ENCODE results near the gene ATCAY. TPM values are rescaled to one million over a fixed set of nuclear protein-coding genes. Genes with fewer than 3 reads are reported as not detected.

Gene ATCAY
- total and polyA plus RNA-seq, 7 donors: 1.5 to 3.8 (median 2.1) TPM; not detected in 2

DNA sequence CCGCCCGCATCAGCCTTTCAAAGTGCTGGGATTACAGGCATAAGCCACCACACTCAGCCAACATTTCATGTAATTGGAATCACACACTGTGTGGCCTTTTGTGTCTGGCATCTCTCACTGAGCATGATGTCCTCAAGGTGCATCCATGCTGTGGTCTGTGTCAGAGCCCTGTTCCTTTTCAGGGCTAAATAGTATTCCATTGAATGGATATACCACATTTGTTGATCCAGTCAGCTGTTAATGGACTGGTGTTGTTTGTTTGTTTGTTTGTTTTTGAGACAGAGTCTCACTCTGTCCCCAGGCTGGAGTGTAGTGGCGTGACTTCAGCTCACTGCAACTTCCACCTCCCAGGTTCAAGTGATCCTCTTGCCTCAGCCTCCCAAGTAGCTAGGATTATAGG, 17.9 kb downstream of the ATCAY start:
- DNase-seq: no peak
- H3K9me3 ChIP-seq: peaks cover 0 to 4% (median 1%) of the 10 kb centered on the region in 4 donors
- no peak overlapping the region for H3K27ac ChIP-seq
- intact Hi-C loops (cut with DNase I): no loop called here
- H3K4me1 ChIP-seq: peaks cover 0 to 15% (median 11%) of the 10 kb centered on the region in 4 donors
- no peaks in the 10 kb centered on the region for H3K27me3 ChIP-seq
- TF ChIP-seq, protein P1, sequence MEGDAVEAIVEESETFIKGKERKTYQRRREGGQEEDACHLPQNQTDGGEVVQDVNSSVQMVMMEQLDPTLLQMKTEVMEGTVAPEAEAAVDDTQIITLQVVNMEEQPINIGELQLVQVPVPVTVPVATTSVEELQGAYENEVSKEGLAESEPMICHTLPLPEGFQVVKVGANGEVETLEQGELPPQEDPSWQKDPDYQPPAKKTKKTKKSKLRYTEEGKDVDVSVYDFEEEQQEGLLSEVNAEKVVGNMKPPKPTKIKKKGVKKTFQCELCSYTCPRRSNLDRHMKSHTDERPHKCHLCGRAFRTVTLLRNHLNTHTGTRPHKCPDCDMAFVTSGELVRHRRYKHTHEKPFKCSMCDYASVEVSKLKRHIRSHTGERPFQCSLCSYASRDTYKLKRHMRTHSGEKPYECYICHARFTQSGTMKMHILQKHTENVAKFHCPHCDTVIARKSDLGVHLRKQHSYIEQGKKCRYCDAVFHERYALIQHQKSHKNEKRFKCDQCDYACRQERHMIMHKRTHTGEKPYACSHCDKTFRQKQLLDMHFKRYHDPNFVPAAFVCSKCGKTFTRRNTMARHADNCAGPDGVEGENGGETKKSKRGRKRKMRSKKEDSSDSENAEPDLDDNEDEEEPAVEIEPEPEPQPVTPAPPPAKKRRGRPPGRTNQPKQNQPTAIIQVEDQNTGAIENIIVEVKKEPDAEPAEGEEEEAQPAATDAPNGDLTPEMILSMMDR (IDR thresholded peaks at IDR 0.05): no peak
- TF ChIP-seq EP300 (IDR thresholded peaks at IDR 0.05) (no peak), POLR2A (IDR thresholded peaks at IDR 0.05) (no peak), POLR2AphosphoS5 (IDR thresholded peaks at IDR 0.05) (no peak)
- no peak overlapping the region for H3K4me3 ChIP-seq
- WGBS, 2 donors: 80 to 96% methylated on average over 3 of the region's 3 CpGs
- no peaks in the 10 kb centered on the region for H3K36me3 ChIP-seq

DNA sequence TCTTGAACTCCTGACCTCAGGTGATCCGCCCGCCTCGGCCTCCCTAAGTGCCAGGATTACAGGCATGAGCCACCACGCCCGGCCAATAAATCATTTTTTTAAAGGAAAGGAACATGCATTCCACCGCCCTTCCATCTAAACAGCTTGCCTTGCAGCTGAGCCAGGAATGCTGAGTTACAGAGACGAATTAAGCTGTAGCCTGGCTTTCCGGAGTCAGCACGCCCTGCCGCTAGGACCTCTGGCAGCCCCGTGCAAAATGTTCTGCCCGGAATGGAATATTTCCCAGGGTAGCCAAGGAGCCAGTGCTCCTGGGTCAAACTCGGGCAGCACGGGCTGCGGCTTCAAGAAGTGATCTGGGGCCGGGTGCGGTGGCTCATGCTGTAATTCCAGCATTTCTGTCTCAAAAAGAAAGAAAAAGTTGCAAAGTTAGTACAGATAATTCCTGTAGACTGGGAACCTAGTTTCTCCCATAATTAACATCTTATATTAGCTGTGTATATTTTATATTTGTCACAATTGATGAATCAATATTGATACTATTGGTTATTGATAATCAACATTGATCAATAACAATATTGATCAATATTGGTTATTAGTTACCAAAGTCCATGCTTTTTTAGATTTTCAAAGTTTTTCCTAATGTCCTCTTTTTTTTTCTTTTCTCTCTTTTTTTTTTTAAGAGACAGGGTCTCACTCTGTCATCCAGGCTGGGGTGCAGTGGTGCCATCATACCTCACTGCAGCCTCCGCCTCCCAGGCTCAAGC, 19.2 kb downstream of the ATCAY start:
- WGBS, 2 donors: 24 to 60% methylated on average over 18 of the region's 18 CpGs
- TF ChIP-seq POLR2AphosphoS5 (IDR thresholded peaks at IDR 0.05) (peak in 3 of 4 donors; percentile 50 to 55 (median 54)), EP300 (IDR thresholded peaks at IDR 0.05) (no peak), POLR2A (IDR thresholded peaks at IDR 0.05) (no peak)
- DNase-seq: peak; percentile 76
- intact Hi-C loops (cut with DNase I): no loop called here
- Histone ChIP-seq H3K36me3 (no peaks in the 10 kb centered on the region), H3K27me3 (no peaks in the 10 kb centered on the region), H3K4me3 (no peak overlapping the region), H3K27ac (peak overlapping the region; percentile 57 to 69 (median 67)), H3K9me3 (peaks cover 0 to 4% (median 1%) of the 10 kb centered on the region in 4 donors), H3K4me1 (peaks cover 0 to 15% (median 11%) of the 10 kb centered on the region in 4 donors)

DNA sequence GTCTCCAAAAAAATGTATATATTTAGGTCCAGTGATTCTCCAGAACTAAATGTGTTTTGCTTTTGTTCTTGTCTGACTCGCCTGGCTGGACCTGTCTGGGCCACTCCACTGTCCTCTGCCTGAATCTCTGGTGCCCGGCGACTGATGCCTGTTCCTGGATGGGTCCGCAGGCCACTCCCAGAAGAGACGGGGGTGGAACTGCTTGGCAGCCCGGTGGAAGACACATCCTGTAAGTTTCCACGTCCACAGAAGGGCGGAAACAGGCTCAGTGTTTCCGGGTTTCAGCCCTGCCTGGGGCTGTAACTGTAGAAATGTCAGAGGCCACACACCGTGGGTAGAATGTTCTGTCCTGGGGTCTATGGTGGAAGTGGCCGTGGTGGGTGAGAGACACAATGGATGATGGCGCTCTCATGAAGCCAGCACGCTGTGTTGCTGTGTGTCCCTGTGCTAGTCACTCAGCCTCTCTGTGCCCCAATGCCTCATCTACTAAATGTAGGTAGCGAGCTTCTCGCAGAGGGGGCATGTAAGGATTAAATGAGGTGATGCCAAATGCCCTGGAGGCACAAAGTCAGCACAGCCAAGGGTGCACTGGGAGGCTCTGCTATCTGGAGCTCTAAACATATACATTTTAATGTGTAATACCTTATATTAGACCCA, 22.0 kb downstream of the ATCAY start:
- intact Hi-C loops (cut with DNase I): no loop called here
- Histone ChIP-seq H3K4me3 (no peak overlapping the region), H3K36me3 (no peaks in the 10 kb centered on the region), H3K27ac (no peak overlapping the region), H3K9me3 (peaks cover 0 to 4% (median 1%) of the 10 kb centered on the region in 4 donors), H3K4me1 (peaks cover 0 to 15% (median 11%) of the 10 kb centered on the region in 4 donors), H3K27me3 (peaks cover 0 to 2% (median 0%) of the 10 kb centered on the region in 3 donors)
- DNase-seq: no peak
- 69 to 79% methylated on average over 15 of the region's 15 CpGs for WGBS, 2 donors
- TF ChIP-seq, protein P1 (IDR thresholded peaks at IDR 0.05): no peak
- TF ChIP-seq POLR2A (IDR thresholded peaks at IDR 0.05) (no peak), POLR2AphosphoS5 (IDR thresholded peaks at IDR 0.05) (no peak), EP300 (IDR thresholded peaks at IDR 0.05) (no peak)

DNA sequence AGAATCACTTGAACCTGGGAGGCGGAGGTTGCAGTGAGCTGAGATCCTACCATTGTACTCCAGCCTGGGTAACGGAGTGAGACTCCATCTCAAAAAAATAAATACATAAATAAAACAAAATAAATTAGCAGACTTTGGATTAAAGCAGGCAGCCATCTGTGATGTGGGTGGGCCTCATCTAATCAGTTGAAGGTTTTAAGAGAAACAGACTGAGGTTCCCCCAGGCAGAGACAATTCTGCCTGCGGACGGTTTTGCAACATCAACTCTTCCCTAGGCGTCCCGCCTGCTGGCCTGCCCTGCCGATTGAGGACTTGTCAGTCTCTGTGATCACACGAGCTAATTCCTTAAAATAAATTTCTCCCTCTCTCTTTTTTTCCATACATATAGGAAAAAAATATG, 23.7 kb downstream of the ATCAY start:
- Histone ChIP-seq H3K4me1 (peaks cover 0 to 14% (median 11%) of the 10 kb centered on the region in 4 donors), H3K27ac (no peak overlapping the region), H3K9me3 (no peaks in the 10 kb centered on the region), H3K36me3 (no peaks in the 10 kb centered on the region), H3K27me3 (peaks cover 0 to 4% (median 0%) of the 10 kb centered on the region in 3 donors), H3K4me3 (no peak overlapping the region)
- WGBS, 2 donors: 93% methylated on average over 8 of the region's 8 CpGs
- TF ChIP-seq, protein P1 (IDR thresholded peaks at IDR 0.05): no peak
- TF ChIP-seq POLR2AphosphoS5 (IDR thresholded peaks at IDR 0.05): no peak
- TF ChIP-seq EP300 (IDR thresholded peaks at IDR 0.05): no peak
- no peak for TF ChIP-seq POLR2A (IDR thresholded peaks at IDR 0.05)
- DNase-seq: no peak
- intact Hi-C loops (cut with DNase I): no loop called here

DNA sequence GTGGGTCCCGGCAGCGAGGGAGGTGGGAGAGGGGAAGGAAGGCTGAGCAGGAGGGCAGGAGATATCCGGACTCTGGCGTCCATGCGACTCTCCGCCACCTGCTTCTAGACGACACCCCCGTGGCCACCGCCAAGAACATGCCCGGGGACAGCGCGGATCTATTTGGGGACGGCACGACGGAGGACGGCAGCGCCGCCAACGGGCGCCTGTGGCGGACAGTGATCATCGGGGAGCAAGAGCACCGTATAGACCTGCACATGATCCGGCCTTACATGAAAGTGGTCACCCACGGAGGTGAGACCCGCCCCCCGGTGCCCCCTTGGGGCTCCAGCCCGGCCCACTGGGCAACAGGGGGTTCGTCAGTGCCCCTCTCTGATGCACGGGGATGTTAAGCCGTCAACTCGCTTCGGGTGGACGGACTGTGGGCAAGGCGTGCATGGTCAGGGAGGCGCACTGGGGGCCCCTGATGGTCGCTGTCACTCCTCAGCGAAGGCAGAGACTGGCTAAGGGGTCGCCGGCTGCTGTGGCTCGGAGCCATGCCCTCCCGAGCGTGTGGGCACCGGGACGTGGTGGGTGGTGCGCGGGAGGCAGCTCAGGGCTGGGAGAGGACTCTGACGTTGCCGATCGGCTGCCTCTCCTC, 27.3 kb downstream of the ATCAY start:
- peaks cover 0 to 7% (median 0%) of the 10 kb centered on the region in 4 donors for H3K9me3 ChIP-seq
- no peaks in the 10 kb centered on the region for H3K36me3 ChIP-seq
- peaks cover 0 to 4% (median 0%) of the 10 kb centered on the region in 3 donors for H3K27me3 ChIP-seq
- no peak overlapping the region for H3K27ac ChIP-seq
- H3K4me3 ChIP-seq: no peak overlapping the region
- no peaks in the 10 kb centered on the region for H3K4me1 ChIP-seq
- TF ChIP-seq POLR2AphosphoS5 (IDR thresholded peaks at IDR 0.05): no peak
- 86 to 88% methylated on average over 50 of the region's 50 CpGs for WGBS, 2 donors
- no peak for DNase-seq
- intact Hi-C loops (cut with DNase I): no loop called here
